CD4-positive, alpha-beta T cell treated with Interleukin-17A for 1 hour (primary cell): ENCODE measurements around the gene KIR2DL3.
"Not testable (repeated sequence)": the region's sequence is repeated elsewhere in the genome, so short reads cannot be mapped to it uniquely, and the experiment has no call there.

Experiments
- DNase-seq: peaks from one replicate; pipeline ENCODE4 v3.0.0-alpha.2; 2020

Gene KIR2DL3

DNA sequence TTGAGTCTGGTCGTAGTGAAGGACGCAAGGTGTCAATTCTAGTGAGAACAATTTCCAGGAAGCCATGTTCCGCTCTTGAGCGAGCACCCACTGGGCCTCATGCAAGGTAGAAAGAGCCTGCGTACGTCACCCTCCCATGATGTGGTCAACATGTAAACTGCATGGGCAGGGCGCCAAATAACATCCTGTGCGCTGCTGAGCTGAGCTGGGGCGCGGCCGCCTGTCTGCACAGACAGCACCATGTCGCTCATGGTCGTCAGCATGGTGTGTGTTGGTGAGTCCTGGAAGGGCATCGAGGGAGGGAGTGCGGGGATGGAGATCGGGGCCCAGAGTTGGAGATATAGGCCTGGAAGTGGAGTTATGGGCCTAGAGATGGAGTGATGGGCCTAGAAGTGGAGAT, at the start of gene KIR2DL3:
KIR2DL3 (plus strand) TSS at position 208 of the 400 bp plus-strand sequence; CDS start at position 241, 33 bp downstream.
- not testable (repeated sequence) for DNase-seq

GRCh38 chr19:54691582-54692297, 46.6 kb upstream of the KIR2DL3 start:
- DNase-seq = no peak

- DNase-seq = no peak
Measured at GRCh38 chr19:54692298-54692615, 46.1 kb upstream of the KIR2DL3 start.

- DNase-seq = no peak
Measured at GRCh38 chr19:54694648-54695047, 43.7 kb upstream of the KIR2DL3 start.

DNA sequence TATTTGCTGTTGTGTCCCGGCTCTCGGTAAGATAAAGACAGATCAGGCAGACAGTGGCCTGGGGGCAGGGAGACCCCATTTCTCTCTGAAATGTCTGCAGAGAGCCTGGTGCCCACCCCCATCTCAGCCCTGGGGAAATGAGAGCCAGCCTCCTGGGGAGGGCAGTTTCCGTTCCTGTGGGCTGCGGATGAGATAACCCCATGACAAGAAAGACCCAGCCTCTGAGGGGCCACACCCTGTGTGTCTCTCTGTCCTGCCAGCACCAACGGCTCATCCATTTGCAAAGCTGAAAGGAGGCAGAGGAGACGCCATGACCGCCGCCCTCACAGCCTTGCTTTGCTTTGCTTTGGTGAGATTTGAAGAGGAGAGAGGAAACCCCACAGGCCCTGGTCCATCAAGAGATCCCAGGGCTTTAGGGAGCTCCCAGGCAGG, 42.2 kb upstream of the KIR2DL3 start:
- DNase-seq = no peak

GRCh38 chr19:54696766-54697165, 41.5 kb upstream of the KIR2DL3 start:
- no peak for DNase-seq

DNA sequence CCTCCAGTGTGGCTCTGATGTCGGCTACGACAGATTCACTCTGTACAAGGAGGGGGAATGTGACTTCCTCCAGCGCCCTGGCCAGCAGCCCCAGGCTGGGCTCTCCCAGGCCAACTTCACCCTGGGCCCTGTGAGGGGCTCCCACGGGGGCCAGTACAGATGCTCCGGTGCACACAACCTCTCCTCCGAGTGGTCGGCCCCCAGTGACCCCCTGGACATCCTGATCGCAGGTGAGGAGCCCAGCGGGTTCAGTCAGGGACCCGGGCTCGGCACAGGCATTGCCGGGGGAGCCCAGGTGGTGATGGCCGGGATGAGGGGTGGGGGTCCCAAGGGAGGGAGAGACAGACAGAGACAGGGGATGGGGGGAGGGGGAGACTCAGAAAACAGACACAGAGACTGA, 40.6 kb upstream of the KIR2DL3 start:
- not testable (repeated sequence) for DNase-seq

DNA sequence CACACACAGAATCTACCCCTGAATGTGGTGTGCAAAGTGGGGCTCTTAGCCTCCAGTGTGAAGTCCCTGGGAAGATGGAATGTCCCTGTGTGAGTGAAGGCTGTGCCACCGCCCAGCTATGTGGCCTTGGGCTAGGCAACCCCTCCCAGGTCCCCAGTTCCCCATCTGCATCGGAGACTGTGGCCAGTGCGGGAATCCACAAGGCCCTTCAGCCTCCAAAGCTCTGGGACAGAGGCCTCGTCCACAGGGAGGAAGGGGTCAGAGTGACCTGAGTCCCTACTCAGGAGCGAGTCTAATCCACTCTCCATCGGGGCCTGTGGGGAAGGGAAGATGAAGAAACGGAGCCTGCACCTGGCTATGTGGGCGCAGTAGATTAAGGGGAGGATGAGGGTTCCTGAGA, 33.4 kb upstream of the KIR2DL3 start:
- no peak for DNase-seq

- DNase-seq = peak; percentile 6
Measured at GRCh38 chr19:54707962-54708361, 30.4 kb upstream of the KIR2DL3 start.

DNA sequence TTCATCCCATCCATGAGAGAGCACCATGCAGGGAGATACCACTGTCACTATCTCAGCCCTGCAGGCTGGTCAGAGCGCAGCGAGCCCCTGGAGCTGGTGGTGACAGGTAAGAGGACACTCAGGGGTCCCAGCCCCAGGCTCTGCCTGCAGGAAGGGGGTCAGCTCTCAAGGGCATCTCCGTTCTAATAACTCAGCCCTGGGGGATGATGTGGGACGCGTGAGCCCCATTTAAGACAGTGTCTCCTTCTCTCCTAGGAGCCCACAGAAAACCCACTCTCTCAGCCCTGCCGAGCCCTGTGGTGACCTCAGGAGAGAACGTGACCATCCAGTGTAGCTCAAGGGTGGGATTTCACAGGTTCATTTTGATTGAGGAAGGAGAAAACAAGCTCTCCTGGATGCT, 29.5 kb upstream of the KIR2DL3 start:
- DNase-seq = no peak

DNA sequence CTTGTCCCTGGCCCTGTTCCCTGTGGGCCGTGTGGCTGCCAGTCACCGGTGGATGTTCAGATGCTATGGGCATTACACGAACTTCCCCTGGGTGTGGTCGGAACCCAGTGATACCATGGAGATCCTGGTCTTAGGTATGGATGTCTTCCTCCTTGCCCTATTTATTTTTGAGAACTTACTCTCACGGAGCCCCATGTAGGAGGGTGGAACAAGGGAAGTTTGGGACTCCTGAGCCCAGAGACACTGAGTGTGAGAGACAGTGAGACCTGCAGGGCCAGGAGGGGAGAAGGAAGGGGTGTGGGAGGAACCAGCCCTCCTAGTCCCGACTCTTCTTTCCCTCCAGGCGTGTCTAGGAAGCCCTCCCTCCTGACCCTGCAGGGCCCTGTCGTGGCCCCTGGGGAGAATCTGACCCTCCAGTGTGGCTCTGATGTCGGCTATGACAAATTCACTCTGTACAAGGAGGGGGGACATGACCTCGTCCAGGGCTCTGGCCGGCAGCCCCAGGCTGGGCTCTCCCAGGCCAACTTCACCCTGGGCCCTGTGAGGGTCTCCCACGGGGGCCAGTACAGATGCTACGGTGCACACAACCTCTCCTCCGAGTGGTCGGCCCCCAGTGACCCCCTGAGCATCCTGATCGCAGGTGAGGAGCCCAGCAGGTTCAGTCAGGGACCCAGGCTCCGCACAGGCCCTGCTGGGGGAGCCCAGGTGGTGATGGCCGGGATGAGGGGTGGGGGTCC, 28.9 kb upstream of the KIR2DL3 start:
- DNase-seq = no peak

GRCh38 chr19:54709956-54710355, 28.4 kb upstream of the KIR2DL3 start:
- DNase-seq = not testable (repeated sequence)

- no peak for DNase-seq
Measured at GRCh38 chr19:54724142-54724541, 14.2 kb upstream of the KIR2DL3 start, which contains the start of gene KIR3DL3. KIR3DL3 (plus strand) TSS chr19:54724442; CDS start chr19:54724497, 55 bp downstream.

DNA sequence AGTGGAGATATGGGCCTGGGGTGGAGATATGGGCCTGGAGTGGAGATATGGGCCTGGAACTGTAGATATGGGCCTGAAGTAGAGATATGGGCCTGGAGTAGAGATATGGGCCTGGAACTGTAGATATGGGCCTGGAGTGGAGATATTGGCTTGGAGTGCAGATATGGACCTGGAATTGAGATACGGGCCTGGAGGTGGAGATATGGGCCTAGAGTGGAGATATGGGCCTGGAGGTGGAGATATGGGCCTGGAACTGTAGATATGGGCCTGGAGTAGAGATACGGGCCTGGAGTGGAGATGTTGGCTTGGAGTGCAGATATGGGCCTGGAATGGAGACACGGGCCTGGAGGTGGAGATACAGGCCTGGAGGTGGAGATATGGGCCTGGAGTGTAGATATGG, 13.7 kb upstream of the KIR2DL3 start:
- no peak for DNase-seq

GRCh38 chr19:54725321-54725720, 13.0 kb upstream of the KIR2DL3 start:
- DNase-seq = no peak

- DNase-seq = no peak
Measured at GRCh38 chr19:54727562-54727961, 10.8 kb upstream of the KIR2DL3 start.

- no peak for DNase-seq
Measured at GRCh38 chr19:54728167-54728566, 10.1 kb upstream of the KIR2DL3 start.

DNA sequence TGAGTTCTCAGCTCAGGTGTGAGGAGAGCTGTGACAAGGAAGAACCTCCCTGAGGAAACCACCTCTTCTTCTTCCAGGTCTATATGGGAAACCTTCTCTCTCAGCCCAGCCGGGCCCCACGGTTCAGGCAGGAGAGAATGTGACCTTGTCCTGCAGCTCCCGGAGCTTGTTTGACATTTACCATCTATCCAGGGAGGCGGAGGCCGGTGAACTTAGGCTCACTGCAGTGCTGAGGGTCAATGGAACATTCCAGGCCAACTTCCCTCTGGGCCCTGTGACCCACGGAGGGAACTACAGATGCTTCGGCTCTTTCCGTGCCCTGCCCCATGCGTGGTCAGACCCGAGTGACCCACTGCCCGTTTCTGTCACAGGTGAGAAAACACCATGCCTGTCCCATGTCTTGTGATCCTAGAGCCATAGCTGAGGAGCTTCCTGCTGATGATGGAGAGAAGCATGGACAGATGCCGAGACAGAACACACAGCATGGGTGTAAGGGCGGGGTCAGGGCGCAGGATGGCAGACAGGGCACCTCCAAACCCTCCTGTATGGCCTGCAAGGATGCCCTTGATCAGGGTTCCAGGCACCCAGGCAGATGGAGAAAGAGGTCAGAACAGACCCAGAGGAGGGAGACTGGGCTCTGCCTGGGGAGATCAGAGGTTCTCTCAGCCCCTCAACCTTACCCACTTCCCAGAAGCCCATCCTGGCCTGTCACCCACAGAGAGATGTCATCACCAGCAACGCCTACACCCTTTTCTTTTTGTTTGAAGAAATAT, 8.7 kb upstream of the KIR2DL3 start:
- no peak for DNase-seq

DNA sequence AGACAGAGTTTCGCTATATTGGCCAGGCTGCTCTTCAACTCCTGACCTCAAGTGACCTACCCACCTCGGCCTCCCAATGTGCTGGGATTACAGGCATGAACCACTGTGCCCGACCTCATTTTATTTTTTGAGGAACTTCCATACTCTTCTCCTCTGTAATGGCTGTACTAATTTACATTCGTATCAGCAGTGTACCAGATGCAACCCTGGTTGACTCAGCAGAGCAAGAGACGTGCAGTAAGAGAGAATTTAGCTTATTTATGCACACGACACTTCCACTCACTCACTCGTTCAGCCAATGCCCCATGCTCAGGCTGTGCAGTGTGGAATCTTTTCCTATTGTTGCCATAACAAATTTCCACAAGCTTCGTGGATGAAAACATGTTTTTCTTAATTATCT, 7.1 kb upstream of the KIR2DL3 start:
- no peak for DNase-seq

DNA sequence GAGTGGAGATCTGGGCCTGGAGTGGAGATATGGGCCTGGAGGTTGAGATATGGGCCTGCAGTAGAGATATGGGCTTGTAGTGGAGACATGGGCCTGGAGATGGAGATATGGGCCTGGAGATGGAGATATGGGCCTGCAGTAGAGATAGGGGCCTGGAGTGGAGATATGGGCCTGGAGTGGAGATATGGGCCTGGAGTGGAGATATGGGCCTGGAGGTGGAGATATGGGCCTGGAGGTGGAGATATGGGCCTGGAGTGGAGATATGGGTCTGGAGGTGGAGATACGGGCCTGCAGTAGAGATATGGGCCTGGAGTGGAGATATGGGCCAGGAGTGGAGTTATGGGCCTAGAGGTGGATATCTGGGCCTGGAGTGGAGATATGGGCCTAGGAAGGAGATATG, 402 bp downstream of the KIR2DL3 start:
- no peak for DNase-seq

- DNase-seq = no peak
Measured at GRCh38 chr19:54739587-54740497, 1.5 kb downstream of the KIR2DL3 start.

- not testable (repeated sequence) for DNase-seq
Measured at GRCh38 chr19:54741950-54742349, 3.6 kb downstream of the KIR2DL3 start.

DNA sequence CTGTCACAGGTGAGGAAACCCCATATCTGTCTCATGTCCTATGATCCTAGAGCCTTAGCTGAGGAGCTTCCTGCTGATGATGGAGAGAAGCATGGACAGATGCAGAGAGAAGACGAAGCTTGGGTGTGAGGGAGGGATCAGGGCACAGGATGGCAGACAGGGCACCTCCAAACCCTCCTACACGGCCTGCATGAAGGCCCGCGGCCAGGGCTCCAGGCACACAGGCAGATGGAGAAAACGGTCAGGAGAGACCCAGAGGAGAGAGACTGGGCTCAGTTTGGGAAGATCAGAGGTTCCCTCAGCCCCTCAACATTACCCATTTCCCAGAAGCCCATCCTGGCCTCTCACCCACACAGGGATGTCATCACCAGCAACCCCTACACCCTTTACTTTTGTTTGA, 5.8 kb downstream of the KIR2DL3 start:
- not testable (repeated sequence) for DNase-seq
